ENCODE results near the gene PABPN1. TPM values are rescaled to one million over a fixed set of nuclear protein-coding genes. Genes with fewer than 3 reads are reported as not detected.
A peak's percentile ranks its signal among the peaks of the same experiment; 100 is the strongest.
"Not testable (repeated sequence)": the region's sequence is repeated elsewhere in the genome, so short reads cannot be mapped to it uniquely, and the experiment has no call there.

Gene PABPN1, protein sequence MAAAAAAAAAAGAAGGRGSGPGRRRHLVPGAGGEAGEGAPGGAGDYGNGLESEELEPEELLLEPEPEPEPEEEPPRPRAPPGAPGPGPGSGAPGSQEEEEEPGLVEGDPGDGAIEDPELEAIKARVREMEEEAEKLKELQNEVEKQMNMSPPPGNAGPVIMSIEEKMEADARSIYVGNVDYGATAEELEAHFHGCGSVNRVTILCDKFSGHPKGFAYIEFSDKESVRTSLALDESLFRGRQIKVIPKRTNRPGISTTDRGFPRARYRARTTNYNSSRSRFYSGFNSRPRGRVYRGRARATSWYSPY
- 100 to 1,000 TPM; 194 to 196 TPM for total RNA-seq
- polyA plus RNA-seq = 100 to 1,000 TPM in 1 of 2 donors, 10 to 100 TPM in 1; 91.7 to 125 TPM

GRCh38 chr14:23320584-23321571 is at the start of gene PABPN1:
Gene PABPN1 (plus strand): TSS chr14:23321457. CDS start chr14:23321470, 13 bp downstream.
- H3K27ac Mint-ChIP-seq = peak within 1 kb of the TSS; percentile 90 to 99 (median 98)
- peak within 1 kb of the TSS; percentile 91 to 94 (median 92) for H3K4me3 Mint-ChIP-seq
- ChIA-PET CTCF (ENCODE audit: partially characterized antibody) (interaction anchor here (0.6 to 5.7 kb wide), 22 partner anchors 9 to 391 kb away, joined by 3 to 93 read pairs (median 4); partner anchors contain the start of genes HOMEZ and PPP1R3E), POLR2A (ENCODE audit: partially characterized antibody) (interaction anchor here (0.8 to 9.1 kb wide), 31 partner anchors 9 to 1122 kb away, joined by 3 to 373 read pairs (median 5); partner anchors contain the start of genes ACIN1, AP1G2, BCL2L2 and C14orf119)
- H3K9me3 Mint-ChIP-seq = peaks cover 0 to 2% (median 0%) of the 10 kb centered on the region in 8 donors
- intact Hi-C loops (cut with micrococcal nuclease) = loop anchor here (1.0 to 10.0 kb wide), 7 partner anchors 20 to 726 kb away; partner anchors contain the start of genes ABHD4, AP1G2, HOMEZ and NGDN
- Histone ChIP-seq H3K27ac (ENCODE audit: low read depth, low read length) (peak within 1 kb of the TSS; percentile 89), H3K9me3 (ENCODE audit: control insufficient read depth in 1 of 2, low read length in 2 of 2) (no peaks in the 10 kb centered on the region), H3K27me3 (ENCODE audit: insufficient read depth, low read length) (no peaks in the 10 kb centered on the region), H3K4me1 (ENCODE audit: insufficient read depth, low read length) (peaks cover 29% of the 10 kb centered on the region), H3K4me3 (ENCODE audit: low read length in 2 of 2) (peak within 1 kb of the TSS; percentile 73 to 98), H3K36me3 (ENCODE audit: insufficient read depth, low read length) (peaks cover 18% of the 10 kb centered on the region)
- peaks cover 22 to 40% of the 10 kb centered on the region in 2 donors for H3K36me3 Mint-ChIP-seq
- peaks cover 18 to 37% (median 27%) of the 10 kb centered on the region in 4 donors for H3K4me1 Mint-ChIP-seq
- DNase-seq = peak; percentile 96 to 100 (median 99)
- H3K27me3 Mint-ChIP-seq = peaks cover 0 to 2% of the 10 kb centered on the region in 2 donors

DNA sequence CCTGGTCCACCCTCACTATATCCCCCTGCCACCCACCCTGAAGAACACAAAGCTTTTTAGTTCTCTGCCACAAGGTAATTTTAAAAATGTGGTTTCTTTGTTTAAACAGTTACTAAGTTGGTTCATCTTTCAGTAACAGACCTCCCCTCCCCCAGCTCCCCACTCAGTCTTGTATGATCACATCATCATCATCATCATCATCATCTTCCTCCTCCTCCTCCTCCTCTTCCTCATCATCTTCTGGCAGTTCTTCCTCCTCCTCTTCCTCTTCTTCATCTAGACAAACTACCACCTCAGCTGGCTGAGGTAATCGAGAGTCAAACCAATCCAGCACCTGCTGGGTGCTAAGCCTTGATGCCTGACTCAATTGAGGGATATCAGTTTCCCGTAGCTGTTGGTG is 45.8 kb upstream of the PABPN1 start:
- H3K4me3 ChIP-seq (ENCODE audit: low read length in 2 of 2) = no peak overlapping the region
- H3K27me3 ChIP-seq (ENCODE audit: insufficient read depth, low read length) = no peaks in the 10 kb centered on the region
- no peaks in the 10 kb centered on the region for H3K9me3 Mint-ChIP-seq
- no peak for DNase-seq
- intact Hi-C loops (cut with micrococcal nuclease) = no loop called here
- H3K9me3 ChIP-seq (ENCODE audit: control insufficient read depth in 1 of 2, low read length in 2 of 2) = no peaks in the 10 kb centered on the region
- no peak overlapping the region for H3K27ac ChIP-seq (ENCODE audit: low read depth, low read length)
- peaks cover 0 to 6% (median 2%) of the 10 kb centered on the region in 4 donors for H3K4me1 Mint-ChIP-seq
- ChIA-PET POLR2A (ENCODE audit: partially characterized antibody) (interaction anchor here (2.5 kb wide), 1 partner anchor 10 kb away, joined by 9 read pairs; the partner anchor contains the start of gene HOMEZ), CTCF (ENCODE audit: partially characterized antibody) (interaction anchor here (0.6 to 1.0 kb wide), 2 partner anchors 103 to 192 kb away, joined by 3 read pairs; no protein-coding TSS in a partner anchor)
- H3K36me3 Mint-ChIP-seq = peaks cover 8% of the 10 kb centered on the region in 2 donors
- H3K4me1 ChIP-seq (ENCODE audit: insufficient read depth, low read length) = no peaks in the 10 kb centered on the region
- peaks cover 8% of the 10 kb centered on the region for H3K36me3 ChIP-seq (ENCODE audit: insufficient read depth, low read length)
- peak overlapping the region in 3 of 7 donors; percentile 1 to 27 (median 13) for H3K27ac Mint-ChIP-seq
- H3K27me3 Mint-ChIP-seq = no peaks in the 10 kb centered on the region
- H3K4me3 Mint-ChIP-seq = no peak overlapping the region

DNA sequence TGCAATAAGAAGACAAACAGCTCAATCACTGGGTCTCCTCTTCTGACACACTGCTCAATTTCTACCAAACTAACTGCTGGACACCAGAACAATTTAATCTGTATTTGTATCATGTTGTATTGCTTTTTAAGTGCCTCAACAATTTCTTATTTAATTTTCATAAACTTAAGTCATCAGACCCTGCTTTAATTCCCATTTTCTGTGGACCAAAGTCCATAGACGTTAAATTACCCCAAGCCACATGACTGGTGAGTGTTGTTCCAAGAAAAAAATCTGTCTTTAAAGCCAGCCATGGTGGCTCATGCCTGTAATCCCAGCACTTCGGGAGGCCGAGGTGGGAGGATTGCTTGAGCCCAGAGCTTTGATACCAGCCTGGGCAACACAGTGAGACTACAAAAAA is 44.1 kb upstream of the PABPN1 start:
- Mint-ChIP-seq H3K4me1 (peaks cover 3 to 6% (median 5%) of the 10 kb centered on the region in 4 donors), H3K4me3 (no peak overlapping the region), H3K27me3 (no peaks in the 10 kb centered on the region), H3K27ac (no peak overlapping the region), H3K36me3 (peaks cover 8 to 10% of the 10 kb centered on the region in 2 donors), H3K9me3 (no peaks in the 10 kb centered on the region)
- Histone ChIP-seq H3K27ac (ENCODE audit: low read depth, low read length) (no peak overlapping the region), H3K4me3 (ENCODE audit: low read length in 2 of 2) (no peak overlapping the region), H3K9me3 (ENCODE audit: control insufficient read depth in 1 of 2, low read length in 2 of 2) (no peaks in the 10 kb centered on the region), H3K36me3 (ENCODE audit: insufficient read depth, low read length) (peaks cover 8% of the 10 kb centered on the region), H3K27me3 (ENCODE audit: insufficient read depth, low read length) (no peaks in the 10 kb centered on the region), H3K4me1 (ENCODE audit: insufficient read depth, low read length) (no peaks in the 10 kb centered on the region)
- CTCF ChIA-PET (ENCODE audit: partially characterized antibody) = interaction anchor here (0.5 to 1.6 kb wide), 5 partner anchors 9 to 50 kb away, joined by 3 to 5 read pairs (median 4); partner anchors contain the start of gene HOMEZ
- intact Hi-C loops (cut with micrococcal nuclease) = no loop called here
- DNase-seq = no peak
- POLR2A ChIA-PET (ENCODE audit: partially characterized antibody) = interaction anchor here (0.8 to 1.1 kb wide), 2 partner anchors 8 to 9 kb away, joined by 3 read pairs; partner anchors contain the start of gene HOMEZ

- H3K27ac ChIP-seq (ENCODE audit: low read depth, low read length); H3K4me3 ChIP-seq (ENCODE audit: low read length in 2 of 2); H3K4me1 ChIP-seq (ENCODE audit: insufficient read depth, low read length); H3K4me1 Mint-ChIP-seq; H3K36me3 ChIP-seq (ENCODE audit: insufficient read depth, low read length); H3K36me3 Mint-ChIP-seq; intact Hi-C loops (cut with micrococcal nuclease); H3K9me3 ChIP-seq (ENCODE audit: control insufficient read depth in 1 of 2, low read length in 2 of 2); H3K27ac Mint-ChIP-seq; DNase-seq; H3K27me3 ChIP-seq (ENCODE audit: insufficient read depth, low read length); H3K4me3 Mint-ChIP-seq; H3K9me3 Mint-ChIP-seq; H3K27me3 Mint-ChIP-seq: not testable (repeated sequence)
- ChIA-PET CTCF (ENCODE audit: partially characterized antibody) (interaction anchor here (0.7 to 1.5 kb wide), 5 partner anchors 8 to 99 kb away, joined by 3 to 7 read pairs (median 5); partner anchors contain the start of genes CMTM5 and HOMEZ), POLR2A (ENCODE audit: partially characterized antibody) (interaction anchor here (1.1 kb wide), 1 partner anchor 9 kb away, joined by 3 read pairs; no protein-coding TSS in a partner anchor)
Measured at GRCh38 chr14:23277928-23278327, 43.3 kb upstream of the PABPN1 start.

GRCh38 chr14:23281247-23281646 is 40.0 kb upstream of the PABPN1 start:
- no peaks in the 10 kb centered on the region for H3K27me3 Mint-ChIP-seq

DNA sequence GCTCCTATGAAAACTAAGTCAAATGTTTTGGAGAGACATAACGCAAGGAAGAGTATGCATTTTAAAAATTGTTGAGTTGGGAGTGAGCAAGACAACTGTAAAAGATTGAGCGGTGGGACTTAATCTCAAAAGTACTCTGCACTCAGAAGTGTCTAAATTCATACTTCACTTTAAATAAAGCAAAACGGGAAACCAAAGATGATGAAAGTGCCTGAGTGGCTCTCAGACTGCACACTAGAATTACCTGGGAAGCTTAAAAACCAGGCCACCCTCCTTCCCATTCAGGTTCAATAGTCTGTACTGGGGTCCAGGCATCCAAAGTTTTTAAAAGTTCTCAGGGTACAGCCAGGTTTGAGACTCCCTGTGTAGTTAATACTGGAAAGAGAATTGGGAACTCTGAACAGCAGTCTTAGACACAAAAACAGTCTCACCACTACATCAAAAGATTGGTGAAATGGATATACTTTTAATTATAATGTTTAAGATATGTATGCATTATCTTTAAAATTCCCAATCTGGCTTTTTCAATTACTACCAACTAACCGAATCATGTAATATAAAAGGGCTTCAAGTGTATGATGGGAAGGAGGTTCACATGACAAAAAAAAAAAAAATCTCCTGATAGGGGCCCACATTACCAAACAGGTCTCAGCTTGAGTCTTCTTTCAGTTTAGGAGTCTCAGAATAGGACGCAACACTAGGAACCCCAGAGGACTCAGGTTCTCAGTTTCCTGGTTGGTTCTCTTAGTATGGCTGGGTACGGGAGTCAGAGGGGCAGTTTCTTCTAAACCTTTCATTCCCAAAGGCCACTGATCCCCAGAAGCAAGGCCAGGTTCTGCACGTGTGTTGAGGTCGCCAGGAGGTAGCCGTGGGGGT is 36.4 kb upstream of the PABPN1 start:
- Mint-ChIP-seq H3K27me3 (no peaks in the 10 kb centered on the region), H3K4me1 (peaks cover 16 to 41% (median 24%) of the 10 kb centered on the region in 4 donors), H3K4me3 (peak overlapping the region; percentile 91 to 99 (median 96)), H3K36me3 (peaks cover 0 to 9% of the 10 kb centered on the region in 2 donors), H3K9me3 (no peaks in the 10 kb centered on the region), H3K27ac (peak overlapping the region; percentile 89 to 93 (median 91))
- ChIA-PET CTCF (ENCODE audit: partially characterized antibody) (interaction anchor here (1.4 to 4.4 kb wide), 3 partner anchors 11 to 165 kb away, joined by 4 to 38 read pairs (median 7); no protein-coding TSS in a partner anchor), POLR2A (ENCODE audit: partially characterized antibody) (interaction anchor here (0.6 to 3.4 kb wide), 7 partner anchors 10 to 271 kb away, joined by 3 to 100 read pairs (median 3); partner anchors contain the start of genes PABPN1 and PPP1R3E)
- peaks cover 23% of the 10 kb centered on the region for H3K4me1 ChIP-seq (ENCODE audit: insufficient read depth, low read length)
- intact Hi-C loops (cut with micrococcal nuclease) = no loop called here
- no peaks in the 10 kb centered on the region for H3K9me3 ChIP-seq (ENCODE audit: control insufficient read depth in 1 of 2, low read length in 2 of 2)
- no peaks in the 10 kb centered on the region for H3K27me3 ChIP-seq (ENCODE audit: insufficient read depth, low read length)
- H3K27ac ChIP-seq (ENCODE audit: low read depth, low read length) = peak overlapping the region; percentile 75
- no peaks in the 10 kb centered on the region for H3K36me3 ChIP-seq (ENCODE audit: insufficient read depth, low read length)
- peak in 3 of 5 donors; percentile 8 to 14 (median 11) for DNase-seq
- H3K4me3 ChIP-seq (ENCODE audit: low read length in 2 of 2) = peak overlapping the region; percentile 71 to 85

More at GRCh38 chr14:23281247-23281646, 40.0 kb upstream of the PABPN1 start:
- ChIA-PET CTCF (ENCODE audit: partially characterized antibody) (no interaction called here), POLR2A (ENCODE audit: partially characterized antibody) (interaction anchor here (2.1 kb wide), 1 partner anchor 21 kb away, joined by 7 read pairs; the partner anchor contains the start of gene PPP1R3E)
- Histone ChIP-seq H3K4me1 (ENCODE audit: insufficient read depth, low read length) (peaks cover 14% of the 10 kb centered on the region), H3K27me3 (ENCODE audit: insufficient read depth, low read length) (no peaks in the 10 kb centered on the region), H3K9me3 (ENCODE audit: control insufficient read depth in 1 of 2, low read length in 2 of 2) (no peaks in the 10 kb centered on the region), H3K27ac (ENCODE audit: low read depth, low read length) (no peak overlapping the region), H3K4me3 (ENCODE audit: low read length in 2 of 2) (no peak overlapping the region), H3K36me3 (ENCODE audit: insufficient read depth, low read length) (peaks cover 7% of the 10 kb centered on the region)
- peaks cover 0 to 7% of the 10 kb centered on the region in 2 donors for H3K36me3 Mint-ChIP-seq
- H3K4me1 Mint-ChIP-seq = peaks cover 13 to 32% (median 21%) of the 10 kb centered on the region in 4 donors
- DNase-seq = no peak
- no peaks in the 10 kb centered on the region for H3K9me3 Mint-ChIP-seq
- H3K27ac Mint-ChIP-seq = peak overlapping the region in 2 of 7 donors; percentile 31 to 44
- H3K4me3 Mint-ChIP-seq = no peak overlapping the region
- intact Hi-C loops (cut with micrococcal nuclease) = no loop called here

Data from CD4-positive, alpha-beta memory T cell (primary cell).